Gastroesophageal sphincter (tissue), 4 donors: ENCODE data around the gene IL36B. TPM values are rescaled to one million over a fixed set of nuclear protein-coding genes. Genes with fewer than 3 reads are reported as not detected.
"Not testable (repeated sequence)": the region's sequence is repeated elsewhere in the genome, so short reads cannot be mapped to it uniquely, and the experiment has no call there.

Experiments
- ATAC-seq: fragments of 150-250 bp; one replicate; pipeline ENCODE4 v1.9.1; 2016; ENCODE audit warnings: mild to moderate bottlenecking, moderate library complexity
- H3K27ac ChIP-seq, 4 donors: fragments of 200-600 bp; sonication (generic) in 3 of 4; 1 replicate in 3 of 4; 2 replicates in 1 of 4; pipeline ENCODE4 v1.5.1; 2016 to 2019
- H3K27me3 ChIP-seq: fragments of 200-600 bp; sonication (generic); one replicate; pipeline ENCODE4 v1.5.1; 2019
- H3K36me3 ChIP-seq, 2 donors: fragments of 200-600 bp; sonication (generic); one replicate each; pipeline ENCODE4 v1.5.1; 2019; ENCODE audit warnings: control low read depth in 1 of 2
- H3K4me1 ChIP-seq, 3 donors: fragments of 200-600 bp; sonication (generic); 1 replicate in 2 of 3; 2 replicates in 1 of 3; pipeline ENCODE4 v1.5.1; 2016 to 2019; ENCODE audit warnings: control low read depth in 2 of 3
- H3K4me3 ChIP-seq, 2 donors: fragments of 200-600 bp; sonication (generic); one replicate each; pipeline ENCODE4 v1.5.1; 2019; ENCODE audit warnings: mild to moderate bottlenecking in 1 of 2, moderate library complexity in 1 of 2
- H3K9me3 ChIP-seq, 3 donors: fragments of 200-600 bp; sonication (generic); one replicate each; pipeline ENCODE4 v1.5.1; 2017 to 2019; ENCODE audit warnings: control low read depth in 2 of 3
- EP300 ChIP-seq: sonication (generic); formaldehyde crosslinking; IDR thresholded peaks from one replicate; pipeline ENCODE4 v1.6.1; 2017; ENCODE audit warnings: antibody characterized with exemption, mild to moderate bottlenecking
- POLR2A ChIP-seq, 2 donors: fragments of 450-650 bp; IDR thresholded peaks; one replicate each; pipeline ENCODE4 v1.6.1; 2017; ENCODE audit warnings: antibody characterized with exemption in 2 of 2, mild to moderate bottlenecking in 2 of 2, moderate library complexity in 1 of 2
- POLR2AphosphoS5 ChIP-seq: sonication (generic); formaldehyde crosslinking; IDR thresholded peaks from one replicate; pipeline ENCODE4 v1.6.1; 2017; ENCODE audit warnings: antibody characterized with exemption
- WGBS, 2 donors: methylation state at CpG; one replicate each; pipeline ENCODE4 v1.1.5; 2018; ENCODE audit warnings: low coverage in 1 of 2; 5-methylcytosine and 5-hydroxymethylcytosine counted together
- total RNA-seq, 4 donors: library from RNA; depleted of rRNA; stranded (reverse); fragments of >200 nt; gene quantifications; one replicate each; pipeline ENCODE4 v1.1.0, GENCODE V29; 2016
- TF ChIP-seq, protein P1 (sequence below), 4 experiments: fragments of 200-600 bp in 2 of 4; fragments of 450-650 bp in 2 of 4; sonication (generic) in 1 of 4; IDR thresholded peaks; one replicate each; pipeline ENCODE4 v1.5.1; 2017 to 2019; ENCODE audit warnings: antibody characterized with exemption in 4 of 4, mild to moderate bottlenecking in 2 of 4, moderate library complexity in 2 of 4

The IL36B gene
- not detected for total RNA-seq

DNA sequence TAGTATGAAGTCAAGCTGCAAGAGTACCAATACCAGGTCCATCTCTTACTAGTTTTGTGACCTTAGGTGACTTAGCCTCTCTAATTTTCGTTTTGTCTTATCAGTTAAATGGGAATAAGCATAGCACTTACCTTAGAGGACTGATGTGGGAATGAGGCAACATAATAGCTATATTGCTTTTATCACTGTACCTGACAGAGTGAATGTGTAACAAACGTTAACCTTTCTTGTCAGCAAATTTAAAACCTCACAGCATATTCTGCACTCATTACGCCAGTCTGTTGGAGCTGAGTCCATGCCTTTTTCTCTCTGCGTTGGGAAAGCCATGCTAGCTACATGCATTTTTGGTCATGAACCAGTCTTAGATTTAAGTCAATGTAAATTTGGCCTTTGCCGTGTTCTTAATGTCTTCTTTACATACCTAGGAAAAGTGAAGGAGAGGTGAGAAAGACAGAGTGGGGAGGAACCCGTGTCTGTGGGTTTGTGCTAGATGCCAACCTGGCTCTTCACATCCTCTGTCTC, at the start of gene IL36B:
TSS of gene IL36B (minus strand) at position 472 of the 522 bp plus-strand sequence.
- H3K27ac ChIP-seq: no peak within 1 kb of the TSS
- TF ChIP-seq POLR2A (IDR thresholded peaks at IDR 0.05): no peak
- 70 to 76% methylated on average over 3 to 6 of the region's 6 CpGs for WGBS, 2 donors
- no peaks in the 10 kb centered on the region for H3K4me1 ChIP-seq
- ATAC-seq: no peak
- peaks cover 4% of the 10 kb centered on the region for H3K27me3 ChIP-seq
- peaks cover 0 to 15% (median 0%) of the 10 kb centered on the region in 3 donors for H3K9me3 ChIP-seq
- H3K36me3 ChIP-seq: no peaks in the 10 kb centered on the region
- H3K4me3 ChIP-seq: no peak within 1 kb of the TSS

DNA sequence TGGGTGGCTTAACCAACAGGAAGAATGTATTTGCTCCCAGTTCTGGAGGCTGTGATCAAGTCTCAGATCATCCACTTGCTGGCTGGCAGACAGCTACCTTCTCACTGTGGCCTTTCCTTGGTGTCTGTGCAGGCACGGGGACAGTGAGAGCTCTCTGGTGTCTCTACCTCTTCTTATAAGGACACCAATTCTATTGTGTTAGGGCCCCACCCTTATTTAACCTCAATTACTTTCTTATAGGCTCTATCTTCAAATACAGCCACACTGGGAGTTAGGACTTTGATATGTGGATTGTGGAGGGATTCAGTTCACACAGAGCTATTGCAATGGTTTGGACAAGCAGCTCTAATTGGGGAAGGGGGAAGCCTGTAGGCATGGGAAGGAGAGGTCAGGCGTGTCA, 49.5 kb upstream of the IL36B start:
- H3K36me3 ChIP-seq: no peaks in the 10 kb centered on the region
- H3K9me3 ChIP-seq: peaks cover 0 to 22% (median 0%) of the 10 kb centered on the region in 3 donors
- no peaks in the 10 kb centered on the region for H3K4me1 ChIP-seq
- WGBS, 2 donors: 88 to 100% methylated on average over 1 of the region's 2 CpGs
- no peak overlapping the region for H3K4me3 ChIP-seq
- H3K27me3 ChIP-seq: no peaks in the 10 kb centered on the region
- TF ChIP-seq POLR2AphosphoS5: no peak
- TF ChIP-seq POLR2A (IDR thresholded peaks at IDR 0.05): no peak
- TF ChIP-seq EP300: no peak
- TF ChIP-seq, protein P1, sequence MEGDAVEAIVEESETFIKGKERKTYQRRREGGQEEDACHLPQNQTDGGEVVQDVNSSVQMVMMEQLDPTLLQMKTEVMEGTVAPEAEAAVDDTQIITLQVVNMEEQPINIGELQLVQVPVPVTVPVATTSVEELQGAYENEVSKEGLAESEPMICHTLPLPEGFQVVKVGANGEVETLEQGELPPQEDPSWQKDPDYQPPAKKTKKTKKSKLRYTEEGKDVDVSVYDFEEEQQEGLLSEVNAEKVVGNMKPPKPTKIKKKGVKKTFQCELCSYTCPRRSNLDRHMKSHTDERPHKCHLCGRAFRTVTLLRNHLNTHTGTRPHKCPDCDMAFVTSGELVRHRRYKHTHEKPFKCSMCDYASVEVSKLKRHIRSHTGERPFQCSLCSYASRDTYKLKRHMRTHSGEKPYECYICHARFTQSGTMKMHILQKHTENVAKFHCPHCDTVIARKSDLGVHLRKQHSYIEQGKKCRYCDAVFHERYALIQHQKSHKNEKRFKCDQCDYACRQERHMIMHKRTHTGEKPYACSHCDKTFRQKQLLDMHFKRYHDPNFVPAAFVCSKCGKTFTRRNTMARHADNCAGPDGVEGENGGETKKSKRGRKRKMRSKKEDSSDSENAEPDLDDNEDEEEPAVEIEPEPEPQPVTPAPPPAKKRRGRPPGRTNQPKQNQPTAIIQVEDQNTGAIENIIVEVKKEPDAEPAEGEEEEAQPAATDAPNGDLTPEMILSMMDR (IDR thresholded peaks at IDR 0.05): no peak
- H3K27ac ChIP-seq: no peak overlapping the region
- ATAC-seq: no peak

DNA sequence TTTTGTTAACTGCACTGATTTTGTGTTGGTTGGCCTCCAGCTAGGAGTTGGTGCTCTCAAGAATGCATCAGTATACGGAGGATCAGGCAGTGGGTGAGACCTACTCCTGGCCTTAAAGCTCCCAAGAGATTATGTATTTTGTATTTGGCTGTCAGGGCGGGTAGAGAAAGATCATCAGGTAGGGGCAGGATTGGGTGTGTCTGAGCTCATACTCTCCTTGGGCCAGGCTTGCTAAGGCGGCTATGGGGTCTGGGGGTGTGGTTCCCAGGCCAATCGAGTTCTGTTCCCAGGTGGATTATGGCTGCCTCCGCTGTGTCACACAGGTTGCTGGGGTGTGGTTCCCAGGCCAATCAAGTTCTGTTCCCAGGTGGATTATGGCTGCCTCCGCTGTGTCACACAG, 45.9 kb upstream of the IL36B start:
- H3K27me3 ChIP-seq: no peaks in the 10 kb centered on the region
- TF ChIP-seq EP300: no peak
- H3K36me3 ChIP-seq: no peaks in the 10 kb centered on the region
- WGBS, 2 donors: 83 to 85% methylated on average over 1 to 4 of the region's 6 CpGs
- ATAC-seq: no peak
- H3K4me1 ChIP-seq: no peaks in the 10 kb centered on the region
- no peak overlapping the region for H3K27ac ChIP-seq
- H3K4me3 ChIP-seq: no peak overlapping the region
- peaks cover 0 to 20% (median 0%) of the 10 kb centered on the region in 3 donors for H3K9me3 ChIP-seq

DNA sequence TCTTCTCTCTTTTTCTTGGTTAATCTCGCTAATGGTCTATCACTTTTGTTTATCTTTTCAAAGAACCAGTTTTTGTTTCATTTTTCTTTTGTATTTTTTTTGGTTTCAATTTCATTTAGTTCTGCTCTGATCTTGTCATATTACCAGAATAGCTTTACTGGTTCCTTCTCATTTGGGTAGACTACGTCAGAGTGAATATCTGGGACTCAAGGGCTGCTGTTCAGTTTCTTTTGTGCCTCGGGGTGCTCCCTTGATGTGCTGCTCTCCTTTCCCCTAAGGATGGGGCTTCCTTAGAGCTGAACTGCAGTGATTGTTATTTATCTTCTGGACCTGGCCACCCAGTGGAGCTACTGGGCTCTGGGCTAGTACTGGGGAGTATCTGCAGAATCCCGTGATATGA, 45.4 kb upstream of the IL36B start:
- no peak overlapping the region for H3K4me3 ChIP-seq
- ATAC-seq: no peak
- TF ChIP-seq EP300 (no peak), POLR2A (IDR thresholded peaks at IDR 0.05) (no peak), POLR2AphosphoS5 (no peak)
- TF ChIP-seq, protein P1 (IDR thresholded peaks at IDR 0.05): no peak
- no peaks in the 10 kb centered on the region for H3K36me3 ChIP-seq
- H3K27me3 ChIP-seq: peaks cover 1% of the 10 kb centered on the region
- no peak overlapping the region for H3K27ac ChIP-seq
- WGBS, 2 donors: 60 to 92% methylated on average over 1 to 2 of the region's 4 CpGs
- H3K4me1 ChIP-seq: no peaks in the 10 kb centered on the region
- H3K9me3 ChIP-seq: peaks cover 0 to 15% (median 0%) of the 10 kb centered on the region in 3 donors

DNA sequence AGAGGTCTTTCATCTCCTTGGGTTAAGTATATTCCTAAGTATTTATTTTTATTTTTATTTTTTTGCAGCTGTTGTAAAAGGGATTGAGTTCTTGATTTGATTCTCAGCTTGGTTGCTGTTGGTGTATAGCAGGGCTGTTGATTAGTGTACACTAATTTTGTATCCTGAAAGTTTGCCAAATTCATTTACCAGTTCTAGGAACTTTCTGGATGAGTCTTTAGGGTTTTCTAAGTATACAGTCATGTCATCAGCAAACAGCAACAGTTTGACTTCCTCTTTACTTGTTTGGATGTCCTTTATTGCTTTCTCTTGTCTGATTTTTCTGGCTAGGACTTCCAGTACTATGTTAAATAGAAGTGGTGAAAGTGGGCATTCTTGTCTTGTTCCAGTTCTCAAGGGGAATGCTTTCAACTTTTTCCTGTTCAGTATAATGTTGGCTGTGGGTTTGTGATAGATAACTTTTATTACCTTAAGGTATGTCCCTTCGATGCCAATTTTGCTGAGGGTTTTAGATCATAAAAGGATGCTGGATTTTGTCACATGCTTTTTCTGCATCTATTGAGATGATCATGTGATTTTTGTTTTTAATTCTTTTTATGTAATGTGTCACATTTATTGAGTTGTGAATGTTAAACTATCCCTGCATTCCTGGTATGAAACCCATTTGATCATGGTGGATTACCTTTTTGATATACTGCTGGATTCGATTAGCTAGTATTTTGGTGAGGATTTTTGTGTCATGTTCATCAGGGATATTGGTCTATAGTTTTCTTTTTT, 44.4 kb upstream of the IL36B start:
- peaks cover 11% of the 10 kb centered on the region for H3K27me3 ChIP-seq
- not testable (repeated sequence) for H3K27ac ChIP-seq, H3K4me3 ChIP-seq, H3K4me1 ChIP-seq, H3K9me3 ChIP-seq, ATAC-seq, H3K36me3 ChIP-seq
- WGBS, 2 donors: 74 to 89% methylated on average over 2 of the region's 2 CpGs

DNA sequence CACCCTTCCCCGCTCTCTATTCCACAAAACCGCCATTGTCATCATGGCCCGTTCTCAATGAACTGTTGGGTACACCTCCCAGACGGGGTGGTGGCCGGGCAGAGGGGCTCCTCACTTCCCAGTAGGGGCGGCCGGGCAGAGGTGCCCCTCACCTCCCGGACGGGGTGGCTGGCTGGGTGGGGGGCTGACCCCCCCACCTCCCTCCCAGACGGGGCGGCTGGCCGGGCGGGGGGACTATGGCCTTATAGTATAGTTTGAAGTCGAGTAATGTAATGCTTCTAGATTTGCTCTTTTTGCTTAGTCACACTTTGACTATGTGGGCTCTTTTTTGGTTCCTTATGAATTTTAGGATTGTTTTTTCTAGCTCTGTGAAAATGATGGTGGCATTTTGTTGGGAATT, 43.6 kb upstream of the IL36B start:
- H3K4me3 ChIP-seq, H3K9me3 ChIP-seq, H3K27ac ChIP-seq, H3K4me1 ChIP-seq, H3K36me3 ChIP-seq, ATAC-seq: not testable (repeated sequence)
- WGBS, 2 donors: 71 to 82% methylated on average over 1 to 5 of the region's 14 CpGs
- peaks cover 12% of the 10 kb centered on the region for H3K27me3 ChIP-seq

DNA sequence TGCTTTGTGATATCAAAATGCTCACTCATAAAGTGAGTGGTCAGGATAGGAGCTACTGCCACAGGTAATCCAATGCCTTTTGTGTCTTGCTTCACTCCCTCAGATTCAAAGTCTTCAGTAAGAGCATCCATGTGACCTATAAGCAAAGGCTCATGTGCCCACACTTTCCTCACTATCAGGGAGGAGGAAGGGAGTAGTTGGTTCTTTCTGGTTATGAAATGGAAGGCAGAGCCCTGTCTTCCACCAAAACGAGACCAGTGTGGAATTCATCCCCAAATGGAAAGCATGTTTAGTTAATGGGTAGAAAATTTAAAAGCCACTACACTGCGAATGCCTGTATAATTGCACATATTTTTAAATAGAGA, 40.9 kb upstream of the IL36B start:
- TF ChIP-seq POLR2AphosphoS5 (no peak), EP300 (no peak), POLR2A (IDR thresholded peaks at IDR 0.05) (no peak)
- TF ChIP-seq, protein P1 (IDR thresholded peaks at IDR 0.05): no peak
- Histone ChIP-seq H3K4me3 (no peak overlapping the region), H3K27ac (no peak overlapping the region), H3K9me3 (peaks cover 0 to 4% (median 0%) of the 10 kb centered on the region in 3 donors), H3K4me1 (no peaks in the 10 kb centered on the region), H3K36me3 (no peaks in the 10 kb centered on the region), H3K27me3 (peaks cover 26% of the 10 kb centered on the region)
- 29 to 56% methylated on average over 2 of the region's 2 CpGs for WGBS, 2 donors
- ATAC-seq: no peak
